ENCODE results near the gene PLIN4.

Gene PLIN4

GRCh38 chr19:4537953-4538600 is 19.8 kb upstream of the PLIN4 start:
- TF ChIP-seq CTCF (IDR thresholded peaks at IDR 0.05), result no peak
- H3K27ac ChIP-seq, result no peak overlapping the region
- H3K4me3 ChIP-seq, result no peak overlapping the region

GRCh38 chr19:4536798-4537197 is 18.5 kb upstream of the PLIN4 start:
- no peak for DNase-seq (ENCODE audit: low spot score)
- H3K27ac ChIP-seq, result no peak overlapping the region
- H3K4me3 ChIP-seq, result no peak overlapping the region
- TF ChIP-seq CTCF (IDR thresholded peaks at IDR 0.05), result no peak

More at GRCh38 chr19:4537953-4538600, 19.8 kb upstream of the PLIN4 start:
- no peak for DNase-seq (ENCODE audit: low spot score)

- Histone ChIP-seq H3K4me3 (peak within 1 kb of the TSS; percentile 49), H3K27ac (no peak within 1 kb of the TSS)
- DNase-seq (ENCODE audit: low spot score), result no peak
- no peak for TF ChIP-seq CTCF (IDR thresholded peaks at IDR 0.05)
Measured at GRCh38 chr19:4534836-4535658, 16.8 kb upstream of the PLIN4 start, which contains the start of gene PLIN5. Gene PLIN5 (minus strand): TSS chr19:4535224. CDS start chr19:4534074, 1,150 bp downstream.

GRCh38 chr19:4533835-4534424 is 15.6 kb upstream of the PLIN4 start:
- H3K4me3 ChIP-seq, result no peak overlapping the region
- TF ChIP-seq CTCF (IDR thresholded peaks at IDR 0.05), result no peak
- no peak for DNase-seq (ENCODE audit: low spot score)
- no peak overlapping the region for H3K27ac ChIP-seq

GRCh38 chr19:4533334-4533733 is 15.0 kb upstream of the PLIN4 start:
- TF ChIP-seq CTCF (IDR thresholded peaks at IDR 0.05), result no peak
- no peak for DNase-seq (ENCODE audit: low spot score)
- Histone ChIP-seq H3K27ac (no peak overlapping the region), H3K4me3 (no peak overlapping the region)

GRCh38 chr19:4531562-4532165 is 13.4 kb upstream of the PLIN4 start:
- Histone ChIP-seq H3K27ac (no peak overlapping the region), H3K4me3 (no peak overlapping the region)
- TF ChIP-seq CTCF (IDR thresholded peaks at IDR 0.05), result no peak
- no peak for DNase-seq (ENCODE audit: low spot score)

All from coronary artery (tissue), 2 donors.